Measurements from ENCODE around the gene MRPS12.
"Not testable (repeated sequence)": the region's sequence is repeated elsewhere in the genome, so short reads cannot be mapped to it uniquely, and the experiment has no call there.

MRPS12 gene

GRCh38 chr19:38933544-38933943, 2.8 kb downstream of the MRPS12 start:
- peaks cover 18% of the 10 kb centered on the region for H3K36me3 ChIP-seq (ENCODE audit: insufficient read depth, low read length)
- peaks cover 5% of the 10 kb centered on the region; the same call in 1 of the 2 replicates for H4K20me1 ChIP-seq (ENCODE audit: insufficient read depth, low read length)
- no peak overlapping the region for H3K9ac ChIP-seq (ENCODE audit: low read depth, low read length)
- no peaks in the 10 kb centered on the region for H3K27me3 ChIP-seq (ENCODE audit: insufficient read depth, low read length, poor library complexity)
- H3K27ac ChIP-seq (ENCODE audit: low read length): no peak overlapping the region
- H3K4me2 ChIP-seq (ENCODE audit: insufficient read depth, low read length): no peak overlapping the region; the same call in 1 of the 2 replicates
- no peak overlapping the region for H2AFZ ChIP-seq (ENCODE audit: low read depth, low read length)
- ATAC-seq (ENCODE audit: insufficient read depth, low read depth): no peak
- peaks cover 30% of the 10 kb centered on the region for H3K4me1 ChIP-seq (ENCODE audit: insufficient read depth, low read length)
- TF ChIP-seq EZH2 (IDR thresholded peaks at IDR 0.05; ENCODE audit: borderline replicate concordance, low read depth, low read length, severe bottlenecking) (no peak), CTCF (IDR thresholded peaks at IDR 0.05; ENCODE audit: borderline replicate concordance, extremely low read depth, low read length, poor library complexity, severe bottlenecking) (no peak)
- H3K79me2 ChIP-seq (ENCODE audit: insufficient read depth, low read length): peaks cover 32% of the 10 kb centered on the region
- peaks cover 3% of the 10 kb centered on the region for H3K9me3 ChIP-seq (ENCODE audit: insufficient read depth, low read length, severe bottlenecking)
- no peak for DNase-seq
- no peak overlapping the region for H3K4me3 ChIP-seq (ENCODE audit: low read depth in 1 of 2, low read length in 2 of 2)

GRCh38 chr19:38939957-38940356, 9.2 kb downstream of the MRPS12 start:
- Histone ChIP-seq H3K4me1 (ENCODE audit: insufficient read depth, low read length) (peaks cover 12% of the 10 kb centered on the region), H3K36me3 (ENCODE audit: insufficient read depth, low read length) (no peaks in the 10 kb centered on the region), H3K27me3 (ENCODE audit: insufficient read depth, low read length, poor library complexity) (no peaks in the 10 kb centered on the region), H3K4me3 (ENCODE audit: low read depth in 1 of 2, low read length in 2 of 2) (no peak overlapping the region), H4K20me1 (ENCODE audit: insufficient read depth, low read length) (peaks cover 5% of the 10 kb centered on the region; the same call in 1 of the 2 replicates), H2AFZ (ENCODE audit: low read depth, low read length) (no peak overlapping the region), H3K27ac (ENCODE audit: low read length) (no peak overlapping the region), H3K9me3 (ENCODE audit: insufficient read depth, low read length, severe bottlenecking) (peaks cover 6% of the 10 kb centered on the region), H3K9ac (ENCODE audit: low read depth, low read length) (no peak overlapping the region), H3K4me2 (ENCODE audit: insufficient read depth, low read length) (no peak overlapping the region), H3K79me2 (ENCODE audit: insufficient read depth, low read length) (no peaks in the 10 kb centered on the region)
- TF ChIP-seq CTCF (IDR thresholded peaks at IDR 0.05; ENCODE audit: borderline replicate concordance, extremely low read depth, low read length, poor library complexity, severe bottlenecking) (no peak), EZH2 (IDR thresholded peaks at IDR 0.05; ENCODE audit: borderline replicate concordance, low read depth, low read length, severe bottlenecking) (no peak)
- ATAC-seq (ENCODE audit: insufficient read depth, low read depth): no peak
- DNase-seq: no peak

GRCh38 chr19:38941466-38941865, 10.7 kb downstream of the MRPS12 start:
- not testable (repeated sequence) for H4K20me1 ChIP-seq (ENCODE audit: insufficient read depth, low read length); H3K9me3 ChIP-seq (ENCODE audit: insufficient read depth, low read length, severe bottlenecking); H2AFZ ChIP-seq (ENCODE audit: low read depth, low read length); H3K36me3 ChIP-seq (ENCODE audit: insufficient read depth, low read length); H3K4me3 ChIP-seq (ENCODE audit: low read depth in 1 of 2, low read length in 2 of 2); H3K9ac ChIP-seq (ENCODE audit: low read depth, low read length); H3K79me2 ChIP-seq (ENCODE audit: insufficient read depth, low read length); H3K27ac ChIP-seq (ENCODE audit: low read length); H3K27me3 ChIP-seq (ENCODE audit: insufficient read depth, low read length, poor library complexity)
- Histone ChIP-seq H3K4me2 (ENCODE audit: insufficient read depth, low read length) (peak overlapping the region; percentile 23; the same call in 1 of the 2 replicates), H3K4me1 (ENCODE audit: insufficient read depth, low read length) (peaks cover 12% of the 10 kb centered on the region)
- DNase-seq (peak; percentile 77), ATAC-seq (ENCODE audit: insufficient read depth, low read depth) (peak; percentile 70)

- TF ChIP-seq CTCF (IDR thresholded peaks at IDR 0.05; ENCODE audit: borderline replicate concordance, extremely low read depth, low read length, poor library complexity, severe bottlenecking): no peak
- TF ChIP-seq EZH2 (IDR thresholded peaks at IDR 0.05; ENCODE audit: borderline replicate concordance, low read depth, low read length, severe bottlenecking): no peak
- H4K20me1 ChIP-seq (ENCODE audit: insufficient read depth, low read length): peaks cover 5% of the 10 kb centered on the region; the same call in 1 of the 2 replicates
- H3K4me3 ChIP-seq (ENCODE audit: low read depth in 1 of 2, low read length in 2 of 2): no peak overlapping the region
- H3K27ac ChIP-seq (ENCODE audit: low read length): no peak overlapping the region
- no peaks in the 10 kb centered on the region for H3K27me3 ChIP-seq (ENCODE audit: insufficient read depth, low read length, poor library complexity)
- ATAC-seq (ENCODE audit: insufficient read depth, low read depth): peak; percentile 52
- H3K9ac ChIP-seq (ENCODE audit: low read depth, low read length): no peak overlapping the region
- H2AFZ ChIP-seq (ENCODE audit: low read depth, low read length): no peak overlapping the region
- H3K4me2 ChIP-seq (ENCODE audit: insufficient read depth, low read length): peak overlapping the region; percentile 23; the same call in 1 of the 2 replicates
- H3K4me1 ChIP-seq (ENCODE audit: insufficient read depth, low read length): peaks cover 12% of the 10 kb centered on the region
- H3K9me3 ChIP-seq (ENCODE audit: insufficient read depth, low read length, severe bottlenecking): peaks cover 6% of the 10 kb centered on the region
- DNase-seq: no peak
- no peaks in the 10 kb centered on the region for H3K36me3 ChIP-seq (ENCODE audit: insufficient read depth, low read length)
- H3K79me2 ChIP-seq (ENCODE audit: insufficient read depth, low read length): no peaks in the 10 kb centered on the region
These were observed 11.2 kb downstream of the MRPS12 start for GRCh38 chr19:38941979-38942378.
